Measurements from ENCODE around the gene ITGAL.

DNA sequence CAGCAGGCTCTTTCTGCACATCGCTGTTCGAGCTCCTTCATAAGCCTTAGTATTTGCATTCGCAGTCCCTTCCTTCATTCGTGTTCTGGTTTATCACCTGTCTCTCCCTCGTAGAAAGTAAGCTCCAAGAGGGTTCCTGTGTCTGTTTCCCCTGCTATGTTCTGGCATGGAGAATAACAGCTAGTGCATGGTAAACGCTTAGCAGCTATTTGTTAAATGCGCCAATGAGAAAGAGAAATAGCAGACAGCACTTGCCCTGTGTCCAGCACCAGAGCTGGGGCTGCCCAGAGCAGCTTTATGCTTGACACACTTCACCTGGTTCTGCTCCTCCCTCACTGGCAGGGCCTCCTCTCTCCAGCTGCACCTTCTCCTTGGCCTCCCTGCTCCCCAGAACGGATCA is 93.4 kb downstream of the ITGAL start:
- TF ChIP-seq EP300 (IDR thresholded peaks at IDR 0.05; ENCODE audit: borderline replicate concordance) (no peak), CEBPB (IDR thresholded peaks at IDR 0.05) (no peak), MAX (IDR thresholded peaks at IDR 0.05) (no peak)
